ENCODE results near the gene AFF3. TPM values are rescaled to one million over a fixed set of nuclear protein-coding genes. Genes with fewer than 3 reads are reported as not detected.

Gene AFF3
- total and polyA plus RNA-seq, 10 of the 15 experiments (the other 5 are each of a cell fraction or from before 2014, with no cell fraction given), result 0.26 to 5.5 (median 3.0) TPM

DNA sequence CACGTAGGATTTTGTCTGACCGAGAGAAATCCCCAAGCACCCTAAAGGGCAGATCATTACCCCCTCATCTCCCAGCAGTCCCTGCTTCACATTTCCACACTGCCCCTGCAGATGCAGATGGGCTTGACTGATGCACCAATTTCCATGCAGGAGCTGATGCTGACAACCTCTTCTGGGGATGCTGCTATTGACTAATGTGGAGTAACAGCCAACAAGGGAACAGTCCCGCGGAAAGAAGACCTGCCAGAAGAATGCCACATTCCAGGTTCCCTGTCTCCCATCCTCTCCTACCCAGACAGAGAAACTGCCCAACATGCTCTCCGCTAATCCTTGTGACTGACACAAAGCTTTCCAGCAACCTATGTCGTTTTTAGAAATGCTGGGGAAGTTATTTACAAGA lies 91.7 kb downstream of the AFF3 start:
- 73% methylated on average over 6 of the region's 6 CpGs for WGBS (ENCODE audit: insufficient coverage, insufficient replicate concordance, low lambda C conversion rate, missing lambda C conversion rate)

More for the DNA sequence above, 91.7 kb downstream of the AFF3 start:
- POLR2A ChIA-PET, result no interaction called here
- no peak for FAIRE-seq
- no peak overlapping the region for H2AFZ ChIP-seq (ENCODE audit: control insufficient read depth, low read depth, low read length)
- H4K20me1 ChIP-seq (ENCODE audit: control insufficient read depth, insufficient read depth), result no peaks in the 10 kb centered on the region
- DNase-seq (ENCODE audit: low read depth, low spot score), result no peak
- TF ChIP-seq, protein P1, sequence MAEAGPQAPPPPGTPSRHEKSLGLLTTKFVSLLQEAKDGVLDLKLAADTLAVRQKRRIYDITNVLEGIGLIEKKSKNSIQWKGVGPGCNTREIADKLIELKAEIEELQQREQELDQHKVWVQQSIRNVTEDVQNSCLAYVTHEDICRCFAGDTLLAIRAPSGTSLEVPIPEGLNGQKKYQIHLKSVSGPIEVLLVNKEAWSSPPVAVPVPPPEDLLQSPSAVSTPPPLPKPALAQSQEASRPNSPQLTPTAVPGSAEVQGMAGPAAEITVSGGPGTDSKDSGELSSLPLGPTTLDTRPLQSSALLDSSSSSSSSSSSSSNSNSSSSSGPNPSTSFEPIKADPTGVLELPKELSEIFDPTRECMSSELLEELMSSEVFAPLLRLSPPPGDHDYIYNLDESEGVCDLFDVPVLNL (IDR thresholded peaks at IDR 0.05; ENCODE audit: low read depth, low read length), result no peak
- TF ChIP-seq, protein P2, sequence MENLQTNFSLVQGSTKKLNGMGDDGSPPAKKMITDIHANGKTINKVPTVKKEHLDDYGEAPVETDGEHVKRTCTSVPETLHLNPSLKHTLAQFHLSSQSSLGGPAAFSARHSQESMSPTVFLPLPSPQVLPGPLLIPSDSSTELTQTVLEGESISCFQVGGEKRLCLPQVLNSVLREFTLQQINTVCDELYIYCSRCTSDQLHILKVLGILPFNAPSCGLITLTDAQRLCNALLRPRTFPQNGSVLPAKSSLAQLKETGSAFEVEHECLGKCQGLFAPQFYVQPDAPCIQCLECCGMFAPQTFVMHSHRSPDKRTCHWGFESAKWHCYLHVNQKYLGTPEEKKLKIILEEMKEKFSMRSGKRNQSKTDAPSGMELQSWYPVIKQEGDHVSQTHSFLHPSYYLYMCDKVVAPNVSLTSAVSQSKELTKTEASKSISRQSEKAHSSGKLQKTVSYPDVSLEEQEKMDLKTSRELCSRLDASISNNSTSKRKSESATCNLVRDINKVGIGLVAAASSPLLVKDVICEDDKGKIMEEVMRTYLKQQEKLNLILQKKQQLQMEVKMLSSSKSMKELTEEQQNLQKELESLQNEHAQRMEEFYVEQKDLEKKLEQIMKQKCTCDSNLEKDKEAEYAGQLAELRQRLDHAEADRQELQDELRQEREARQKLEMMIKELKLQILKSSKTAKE (IDR thresholded peaks at IDR 0.05; ENCODE audit: low read depth, poor library complexity, severe bottlenecking), result no peak
- TF ChIP-seq KAT2A (conservative IDR thresholded peaks at IDR 0.05; ENCODE audit: control insufficient read depth, low read depth, low read length), result no peak
- no peak for TF ChIP-seq IRF4 (IDR thresholded peaks at IDR 0.05; ENCODE audit: low read depth, low read length)
- no peak for TF ChIP-seq MXI1 (IDR thresholded peaks at IDR 0.05; ENCODE audit: low read depth, low read length)
- TF ChIP-seq NRF1 (conservative IDR thresholded peaks at IDR 0.05; ENCODE audit: low read depth, low read length), result no peak
- TF ChIP-seq, protein P3, sequence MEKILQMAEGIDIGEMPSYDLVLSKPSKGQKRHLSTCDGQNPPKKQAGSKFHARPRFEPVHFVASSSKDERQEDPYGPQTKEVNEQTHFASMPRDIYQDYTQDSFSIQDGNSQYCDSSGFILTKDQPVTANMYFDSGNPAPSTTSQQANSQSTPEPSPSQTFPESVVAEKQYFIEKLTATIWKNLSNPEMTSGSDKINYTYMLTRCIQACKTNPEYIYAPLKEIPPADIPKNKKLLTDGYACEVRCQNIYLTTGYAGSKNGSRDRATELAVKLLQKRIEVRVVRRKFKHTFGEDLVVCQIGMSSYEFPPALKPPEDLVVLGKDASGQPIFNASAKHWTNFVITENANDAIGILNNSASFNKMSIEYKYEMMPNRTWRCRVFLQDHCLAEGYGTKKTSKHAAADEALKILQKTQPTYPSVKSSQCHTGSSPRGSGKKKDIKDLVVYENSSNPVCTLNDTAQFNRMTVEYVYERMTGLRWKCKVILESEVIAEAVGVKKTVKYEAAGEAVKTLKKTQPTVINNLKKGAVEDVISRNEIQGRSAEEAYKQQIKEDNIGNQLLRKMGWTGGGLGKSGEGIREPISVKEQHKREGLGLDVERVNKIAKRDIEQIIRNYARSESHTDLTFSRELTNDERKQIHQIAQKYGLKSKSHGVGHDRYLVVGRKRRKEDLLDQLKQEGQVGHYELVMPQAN (conservative IDR thresholded peaks at IDR 0.05), result no peak
- TF ChIP-seq BMI1 (IDR thresholded peaks at IDR 0.05; ENCODE audit: borderline replicate concordance), result no peak
- no peak for TF ChIP-seq CREM (IDR thresholded peaks at IDR 0.05; ENCODE audit: low read depth)
- no peak for TF ChIP-seq ZNF622 (IDR thresholded peaks at IDR 0.05)
- no peak for TF ChIP-seq GATAD2B (conservative IDR thresholded peaks at IDR 0.05; ENCODE audit: low read depth)
- no peak for TF ChIP-seq FOXM1 (IDR thresholded peaks at IDR 0.05; ENCODE audit: low read depth, low read length)
- no peak for TF ChIP-seq BCL11A (IDR thresholded peaks at IDR 0.05; ENCODE audit: low read depth, low read length)
- H3K9ac ChIP-seq (ENCODE audit: control insufficient read depth, insufficient read depth, low read length), result no peak overlapping the region
- no peaks in the 10 kb centered on the region for H3K9me3 ChIP-seq (replicated peaks; ENCODE audit: control insufficient read depth, insufficient read depth, low read length)
- H3K4me3 ChIP-seq, result no peak overlapping the region
- in situ Hi-C loops (cut with MboI), result no loop called here
- RAD21 ChIA-PET (ENCODE audit: unreplicated experiment), result no interaction called here
- no TSS peak for BruUV-seq (replicated peaks)
- ATAC-seq, result no peak
- SMC1A ChIA-PET (ENCODE audit: uncharacterized antibody, unreplicated experiment), result no interaction called here
- intact Hi-C loops (cut with micrococcal nuclease; ENCODE audit: unreplicated experiment), result no loop called here
- CTCF ChIA-PET, result no interaction called here
- no peaks in the 10 kb centered on the region for H3K79me2 ChIP-seq (ENCODE audit: control insufficient read depth, insufficient read depth, low read length)
- no peaks in the 10 kb centered on the region for H3K4me1 ChIP-seq (ENCODE audit: control insufficient read depth, insufficient read depth, low read length)
- no peaks in the 10 kb centered on the region for H3K27me3 ChIP-seq (replicated peaks in 1 of 2; ENCODE audit: control insufficient read depth in 2 of 2, insufficient read depth in 2 of 2, low read length in 1 of 2)
- no peaks in the 10 kb centered on the region for H3K36me3 ChIP-seq (ENCODE audit: control insufficient read depth in 2 of 2, insufficient read depth in 2 of 2, low read length in 1 of 2)
- no peak overlapping the region for H3K27ac ChIP-seq (ENCODE audit: control insufficient read depth, insufficient read depth)
- H3K4me2 ChIP-seq (ENCODE audit: control insufficient read depth, insufficient read depth), result no peak overlapping the region

All from GM12878 (cell line).